GM12875 (cell line): ENCODE results near the gene CDCA5.

Source experiments
- H3K4me3 ChIP-seq: one replicate; pipeline ENCODE4 v1.5.1; 2011; ENCODE audit warnings: low read depth, low read length, control low read depth
- CTCF ChIP-seq: IDR thresholded peaks from 2 replicates; pipeline ENCODE4 v1.5.1; 2011; ENCODE audit warnings: low read depth, mild to moderate bottlenecking, control low read depth, inconsistent platforms, low read length, moderate library complexity, borderline replicate concordance; ENCODE audit not compliant: insufficient read depth

CDCA5 gene

GRCh38 chr11:65085446-65085845 lies 1.6 kb upstream of the CDCA5 start:
- no peak for TF ChIP-seq CTCF
- H3K4me3 ChIP-seq, result no peak overlapping the region

GRCh38 chr11:65084598-65085375 lies 947 bp upstream of the CDCA5 start:
- peak overlapping the region; percentile 84 for H3K4me3 ChIP-seq
- no peak for TF ChIP-seq CTCF

- H3K4me3 ChIP-seq, result peak overlapping the region; percentile 84
- TF ChIP-seq CTCF, result no peak
Observed at GRCh38 chr11:65083134-65083833, 556 bp downstream of the CDCA5 start.

- H3K4me3 ChIP-seq, result peak overlapping the region; percentile 12
- TF ChIP-seq CTCF, result no peak
Observed at GRCh38 chr11:65078786-65079342, 5.0 kb downstream of the CDCA5 start.

- no peak overlapping the region for H3K4me3 ChIP-seq
- peak; percentile 88 for TF ChIP-seq CTCF
Observed at GRCh38 chr11:65078151-65078550, 5.7 kb downstream of the CDCA5 start.

GRCh38 chr11:65077451-65077850 lies 6.4 kb downstream of the CDCA5 start:
- no peak for TF ChIP-seq CTCF
- H3K4me3 ChIP-seq, result no peak overlapping the region
